Erythroblast (primary cell): Measurements from ENCODE around the gene ACKR3.

Experiments
- DNase-seq, 2 experiments: peaks; one replicate each; lab custom pipeline; 2025; lab: John Stamatoyannopoulos, UW
- GATA1 ChIP-seq: IDR thresholded peaks from 2 replicates; pipeline ENCODE4 v1.6.1; 2011; ENCODE audit warnings: low read depth, mild to moderate bottlenecking, control low read depth, low read length, moderate library complexity
- POLR2A ChIP-seq: IDR thresholded peaks from 2 replicates; pipeline ENCODE4 v1.6.1; 2011; ENCODE audit warnings: mild to moderate bottlenecking, low read length

ACKR3 gene

DNA sequence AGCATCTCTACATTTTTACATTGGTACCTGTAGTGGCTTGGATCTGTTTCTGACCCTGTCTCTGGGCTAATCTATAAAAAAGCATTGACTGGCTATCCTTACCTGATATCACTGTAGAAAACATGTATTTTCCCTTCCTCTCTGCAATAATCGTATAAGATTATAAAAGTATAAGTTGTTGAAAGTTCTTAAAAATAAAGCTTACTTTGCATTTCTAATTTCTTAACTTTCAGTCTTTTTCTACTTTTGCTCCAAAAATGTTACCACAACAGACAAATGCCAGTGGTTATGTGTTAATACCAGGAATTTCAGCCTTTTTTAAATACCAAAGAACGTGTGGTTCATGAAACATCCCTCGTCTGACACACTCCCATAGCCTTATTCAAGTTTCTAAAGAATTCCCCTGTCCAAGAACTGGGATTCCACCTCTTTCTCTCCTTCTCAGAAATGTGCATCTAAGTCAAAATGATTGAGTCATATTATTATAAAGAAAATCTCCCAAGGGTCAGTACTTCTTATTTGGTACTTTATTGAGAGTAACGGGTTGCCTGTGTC, 28.5 kb upstream of the ACKR3 start:
- DNase-seq = no peak
- TF ChIP-seq POLR2A = no peak
- TF ChIP-seq GATA1 = no peak

DNA sequence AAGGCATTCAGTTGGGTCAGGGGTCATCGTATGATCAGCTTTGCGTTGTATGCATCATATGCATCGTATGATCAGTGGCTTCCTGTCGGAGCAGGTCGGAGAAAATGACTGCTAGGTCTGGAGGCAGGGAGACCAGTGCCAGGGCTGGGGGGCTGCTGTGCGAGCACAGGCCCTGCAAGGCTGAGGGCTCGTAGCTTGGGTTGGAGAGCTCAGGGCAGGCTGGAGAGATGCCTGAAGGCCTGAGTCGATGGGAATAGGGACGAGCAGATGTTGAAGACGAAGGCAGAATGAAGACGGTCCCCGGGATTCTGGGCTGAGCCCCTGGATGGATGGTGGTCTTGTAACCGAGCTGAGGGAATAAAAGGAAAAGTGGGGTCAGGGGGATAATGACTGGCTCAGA, 25.3 kb upstream of the ACKR3 start:
- no peak for TF ChIP-seq GATA1
- DNase-seq = no peak

DNA sequence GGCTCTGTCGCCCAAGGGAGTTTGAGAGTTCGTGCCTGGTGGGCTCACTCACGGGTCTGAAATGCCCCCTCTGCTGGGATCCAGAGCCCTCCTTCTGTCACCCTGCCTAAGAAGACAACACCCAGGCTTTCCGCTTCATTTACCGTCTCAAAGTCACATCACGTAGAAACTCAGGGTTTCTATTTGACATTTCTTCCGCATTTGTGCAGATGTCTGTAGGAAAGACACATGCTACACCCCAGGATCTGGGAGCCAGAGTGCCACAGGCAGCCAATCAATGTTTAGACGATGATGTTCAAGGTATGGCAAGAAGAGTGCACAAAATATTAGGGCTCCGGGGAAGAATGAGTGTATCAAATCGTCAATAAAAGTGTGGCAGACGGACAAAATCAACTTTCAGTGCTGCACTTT, 24.4 kb upstream of the ACKR3 start:
- TF ChIP-seq GATA1 (no peak), POLR2A (no peak)
- DNase-seq = no peak

DNA sequence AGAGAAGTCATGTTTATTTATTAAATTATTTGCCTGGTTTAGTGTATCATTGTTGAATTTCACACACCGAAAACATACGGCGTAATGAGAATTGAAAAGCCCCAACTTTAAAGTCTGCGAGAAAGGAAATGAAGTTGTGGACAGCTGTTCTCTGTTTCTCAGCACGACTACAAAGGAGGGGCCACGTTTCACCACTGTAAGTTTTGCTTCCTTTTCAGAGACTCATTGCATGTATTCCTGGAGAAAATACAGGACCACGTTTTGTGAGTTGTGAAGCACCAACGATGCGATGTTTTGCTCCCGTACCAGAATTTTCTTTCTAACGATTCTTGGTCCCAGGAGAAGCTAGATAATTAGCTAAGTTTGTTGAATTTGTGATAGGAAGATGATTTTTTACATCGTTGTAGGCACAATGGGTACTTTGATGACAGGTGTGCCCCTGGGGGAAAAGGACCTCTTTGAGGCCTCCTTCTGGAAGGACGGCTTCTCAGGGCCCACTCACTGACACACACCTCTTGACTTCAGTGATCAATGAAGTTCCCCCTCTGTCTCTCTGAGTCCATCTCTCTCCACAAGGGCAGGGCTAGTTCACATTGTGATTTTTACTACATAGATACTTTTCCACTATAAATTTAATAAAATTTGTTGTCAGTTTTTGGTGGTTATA, 23.7 kb upstream of the ACKR3 start:
- no peak for DNase-seq
- TF ChIP-seq POLR2A (no peak), GATA1 (no peak)

DNA sequence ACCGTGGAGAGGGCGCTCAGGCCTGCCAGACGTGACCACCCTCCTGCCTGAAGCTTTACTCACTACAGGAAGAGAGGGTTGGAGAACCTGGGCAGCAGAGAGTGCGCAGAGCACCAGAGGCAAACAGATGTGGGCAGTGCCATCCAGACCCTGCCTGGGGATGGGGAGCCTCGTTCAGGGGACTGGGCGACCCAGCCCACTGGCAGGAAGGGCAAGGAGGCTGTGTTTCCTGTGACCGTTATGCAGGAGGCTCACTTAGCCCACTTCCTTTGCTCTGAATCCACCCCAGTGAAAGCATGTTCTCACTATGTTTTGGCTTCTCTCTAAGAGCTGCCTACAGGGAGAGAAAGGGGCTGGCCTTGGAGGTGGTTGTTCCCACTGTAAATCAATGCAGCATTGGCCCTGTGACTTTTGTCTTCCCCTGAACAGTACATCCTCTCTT, 23.0 kb upstream of the ACKR3 start:
- no peak for TF ChIP-seq GATA1
- TF ChIP-seq POLR2A = no peak
- no peak for DNase-seq

DNA sequence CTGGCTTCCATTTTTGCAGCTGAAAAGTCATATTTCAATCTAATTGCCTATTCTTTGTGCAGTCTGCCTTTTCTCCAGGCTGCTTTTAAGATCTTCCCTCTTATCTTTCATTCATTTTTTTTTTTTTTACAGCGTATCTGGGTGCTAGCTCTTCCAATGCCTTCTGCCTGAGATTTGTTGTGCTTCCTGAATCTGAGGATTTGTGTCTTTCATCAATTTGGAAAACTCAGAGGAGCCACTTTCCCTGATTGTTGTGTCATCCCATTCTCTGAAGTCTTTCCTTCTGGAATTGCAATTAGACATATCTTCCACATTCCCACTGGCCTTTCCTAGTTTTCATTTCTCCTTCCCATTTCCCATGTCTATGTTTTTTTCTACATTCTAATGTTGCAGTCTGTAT, 21.9 kb upstream of the ACKR3 start:
- no peak for TF ChIP-seq POLR2A
- no peak for DNase-seq

DNA sequence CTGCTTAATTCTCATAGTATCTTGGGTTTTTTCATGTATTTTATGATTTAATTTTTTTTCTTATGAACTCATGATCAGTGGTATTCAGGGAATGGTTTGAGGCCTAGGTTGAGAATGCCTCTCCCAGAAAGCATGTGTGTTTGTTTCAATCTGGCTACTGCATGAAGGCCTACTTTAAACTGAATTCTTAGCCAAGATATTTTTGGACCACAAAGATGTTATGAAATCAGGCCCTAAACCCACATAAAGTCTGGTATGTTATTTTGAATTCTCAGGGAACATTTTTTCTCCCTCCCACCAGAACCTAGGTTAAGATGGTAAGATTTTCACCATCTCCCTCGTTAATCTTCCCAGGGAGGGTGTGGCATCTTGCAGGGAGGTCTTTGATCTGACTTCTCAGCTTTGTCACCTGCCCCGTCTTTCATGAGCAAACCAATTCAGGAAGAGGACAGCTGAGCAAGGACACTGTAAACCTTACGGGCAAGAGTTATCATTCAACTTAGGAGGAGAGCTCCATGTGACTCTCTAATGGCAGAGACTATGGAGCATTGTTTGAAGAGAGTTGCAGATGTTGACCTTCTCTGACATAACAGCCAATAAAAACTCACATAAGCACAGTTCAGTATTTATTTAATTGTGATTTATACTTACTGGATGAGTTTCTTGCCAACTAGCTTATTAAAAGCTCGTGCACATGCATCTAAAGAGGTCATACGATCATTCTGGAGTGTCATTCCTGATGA, 21.3 kb upstream of the ACKR3 start:
- TF ChIP-seq POLR2A (no peak), GATA1 (no peak)
- no peak for DNase-seq

DNA sequence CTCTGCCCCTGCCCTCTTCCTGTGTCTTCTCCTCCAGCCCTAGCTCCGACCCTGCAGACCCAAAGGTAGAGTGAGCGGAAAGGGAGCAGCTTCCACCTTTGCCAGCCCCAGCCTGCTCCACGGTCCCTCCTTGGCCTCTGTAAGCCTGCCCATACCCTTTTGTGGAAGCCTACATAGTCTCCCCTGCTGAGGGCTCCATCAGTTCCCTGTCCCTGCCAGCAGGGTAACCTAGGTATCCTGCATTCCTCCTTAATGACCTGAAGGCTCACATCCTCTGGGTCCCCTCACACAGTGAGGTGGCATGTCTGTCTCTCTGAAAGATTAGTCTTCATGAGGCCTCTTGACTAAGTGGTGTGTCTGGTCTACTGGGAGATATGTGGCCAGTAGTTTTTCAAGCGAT, 20.5 kb upstream of the ACKR3 start:
- TF ChIP-seq GATA1 (no peak), POLR2A (no peak)
- DNase-seq = no peak

DNA sequence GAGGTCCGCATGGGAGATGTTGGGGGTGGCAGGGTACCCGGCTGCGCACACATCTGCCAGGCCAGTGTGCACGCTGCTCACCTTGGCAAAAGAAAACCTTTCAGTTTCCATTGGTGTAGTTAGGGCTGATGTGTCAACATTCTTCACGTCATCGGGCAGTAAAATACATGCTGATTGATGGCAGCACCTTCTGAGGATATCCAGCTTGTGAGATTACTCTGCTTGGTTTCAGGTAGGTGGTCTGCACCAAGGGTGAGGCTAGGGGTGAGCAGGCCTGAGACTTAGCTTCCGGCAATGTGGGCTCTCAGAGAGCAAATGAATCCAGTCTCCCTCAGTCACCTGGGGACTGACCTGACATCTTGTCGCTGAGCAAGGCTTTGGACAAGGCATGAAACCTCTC, 19.3 kb upstream of the ACKR3 start:
- DNase-seq = no peak
- no peak for TF ChIP-seq POLR2A
- TF ChIP-seq GATA1 = no peak

DNA sequence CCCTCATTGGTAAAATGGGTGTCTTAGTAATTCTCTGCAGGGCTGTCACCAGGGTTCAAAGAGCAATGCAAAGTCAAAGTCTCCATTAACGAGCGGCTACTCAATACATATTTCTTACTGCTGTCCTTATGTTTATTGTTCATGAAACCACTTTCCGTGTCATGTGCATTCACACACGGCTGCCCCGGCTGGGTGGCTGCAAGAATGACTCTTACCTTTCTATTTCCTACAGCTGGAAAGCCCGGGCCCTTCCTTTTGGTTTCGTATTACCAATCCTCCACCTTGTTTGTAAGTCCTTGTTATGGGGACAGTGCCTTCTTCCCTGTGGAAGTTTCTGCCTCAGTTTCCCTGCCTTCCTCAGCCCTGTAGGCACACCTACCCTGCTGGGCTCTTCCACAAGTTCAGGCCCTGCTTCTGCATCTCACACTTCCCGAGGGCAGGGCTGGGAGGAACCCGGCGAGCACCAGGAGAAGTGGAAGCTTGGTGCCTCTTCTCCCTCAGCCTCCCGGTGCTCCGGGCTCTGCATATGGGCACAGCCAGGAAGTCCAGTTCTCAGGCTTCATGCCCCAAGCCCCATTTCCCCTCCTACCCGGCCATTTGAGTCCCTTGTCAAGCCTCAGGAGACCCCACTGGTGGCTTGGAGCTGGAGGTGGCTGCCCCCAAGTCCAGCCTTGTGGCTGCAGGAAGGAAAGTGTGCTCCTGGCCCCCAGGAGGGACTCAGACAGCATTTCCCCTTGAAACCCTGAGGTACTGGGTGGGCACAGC, 18.7 kb upstream of the ACKR3 start:
- no peak for TF ChIP-seq GATA1
- no peak for TF ChIP-seq POLR2A
- DNase-seq = no peak

DNA sequence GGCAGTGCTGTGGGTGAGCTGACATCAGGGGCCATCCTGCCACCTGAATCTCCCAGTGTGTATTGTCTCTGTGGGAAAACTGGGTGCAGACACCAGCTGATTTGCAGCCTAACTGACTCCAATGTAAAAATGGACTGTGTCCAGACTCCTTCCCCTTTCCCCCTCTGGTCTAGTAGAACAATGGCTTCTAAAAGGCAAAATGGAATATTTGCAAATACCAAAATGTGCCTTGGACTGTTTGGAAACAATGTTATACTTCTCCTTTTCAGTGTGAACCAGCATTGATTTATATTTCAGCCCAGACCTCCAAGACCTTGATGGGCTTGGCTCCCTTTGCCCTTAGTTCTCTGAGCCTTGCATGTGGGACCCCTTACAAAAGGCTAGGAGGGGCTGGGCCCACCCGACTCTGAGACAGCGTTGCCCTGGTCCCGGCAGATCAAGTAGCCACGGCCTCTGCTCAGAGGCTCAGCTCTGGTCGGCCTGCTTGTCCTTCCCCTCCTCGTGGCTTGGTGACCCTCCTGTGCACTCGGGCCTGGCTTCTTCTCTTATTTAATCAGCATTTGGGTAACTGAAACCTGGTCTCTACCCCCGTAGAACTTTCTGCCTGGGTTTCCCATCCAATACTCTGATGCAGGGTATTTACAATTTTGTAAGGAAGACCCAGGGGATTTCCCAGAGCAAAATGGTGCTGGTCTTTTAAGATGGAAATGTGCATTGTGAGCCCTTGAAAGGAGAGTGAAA, 18.0 kb upstream of the ACKR3 start:
- DNase-seq = no peak
- TF ChIP-seq POLR2A (no peak), GATA1 (no peak)

DNA sequence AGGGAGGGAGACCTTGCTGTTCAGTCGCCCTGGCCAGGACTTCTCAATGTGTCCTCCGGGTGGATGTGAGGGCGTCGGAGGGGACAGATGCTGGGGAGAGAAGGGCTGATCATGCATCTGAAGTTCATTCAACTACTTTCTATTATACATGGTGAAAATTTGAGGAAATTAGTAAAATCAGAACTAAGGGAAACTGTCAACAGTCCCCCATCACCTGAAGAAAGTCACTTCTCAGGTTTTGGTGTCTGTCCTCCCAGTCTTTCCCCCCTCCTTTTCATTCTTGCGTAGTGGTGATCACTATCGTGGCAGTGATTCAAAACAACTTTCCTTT, 17.4 kb upstream of the ACKR3 start:
- no peak for TF ChIP-seq POLR2A
- no peak for TF ChIP-seq GATA1
- DNase-seq = no peak

DNA sequence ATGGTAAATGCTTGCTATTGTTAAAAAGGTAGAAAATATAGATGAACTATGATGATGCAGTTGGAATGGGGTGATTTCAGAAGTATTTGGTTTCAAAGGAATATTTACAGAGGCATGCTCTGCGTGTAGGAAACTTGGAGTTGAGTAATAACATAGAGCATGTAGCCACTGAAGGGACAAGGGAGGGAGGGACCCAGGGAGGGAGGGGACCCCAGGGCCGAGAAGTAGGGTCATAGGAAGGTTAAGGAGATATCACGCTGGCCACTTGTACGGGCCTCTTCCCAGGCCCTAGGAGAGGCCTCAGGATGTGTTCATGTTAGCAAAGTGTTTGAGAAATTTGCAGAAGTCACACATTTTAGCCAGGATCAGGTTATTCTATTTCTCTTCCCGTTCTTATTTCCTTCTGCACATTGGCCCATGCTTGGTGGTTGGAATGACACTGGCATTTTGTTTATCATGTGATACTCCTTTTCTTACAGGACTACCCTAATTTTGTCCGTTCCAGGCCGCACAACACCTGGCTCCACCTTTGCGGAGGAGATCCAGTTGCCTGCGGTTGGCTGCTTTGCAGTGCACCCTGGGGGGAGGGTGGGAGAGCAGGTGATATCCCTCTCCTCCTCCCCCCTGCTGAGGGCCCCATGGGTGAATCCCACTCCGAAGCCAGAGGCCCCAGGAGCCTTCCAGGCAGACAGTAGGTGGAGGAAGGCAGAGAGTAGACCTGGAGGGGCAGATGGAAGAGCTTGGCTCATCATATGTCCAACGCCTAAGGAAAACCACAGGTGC, 16.9 kb upstream of the ACKR3 start:
- no peak for DNase-seq
- TF ChIP-seq GATA1 = no peak
- TF ChIP-seq POLR2A = no peak

DNA sequence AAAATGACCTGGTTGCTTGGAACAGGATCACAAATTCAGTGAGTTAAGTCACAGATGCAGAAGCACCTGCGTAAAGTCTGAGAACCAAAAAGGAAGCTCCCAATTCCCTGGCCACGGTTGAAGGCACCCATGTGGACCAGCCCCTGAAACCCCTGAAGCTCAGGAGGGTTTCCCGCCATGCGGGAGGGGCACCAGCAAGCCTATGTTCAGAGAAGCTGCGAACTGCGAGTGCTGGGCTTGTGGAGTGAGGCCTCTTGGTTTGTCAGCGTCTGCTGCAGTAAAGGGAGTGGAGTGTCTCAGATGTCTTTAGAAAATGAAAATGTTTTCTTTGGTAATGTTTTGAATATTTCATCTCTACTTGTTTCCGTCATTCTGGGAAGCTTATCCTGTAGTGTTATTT, 16.1 kb upstream of the ACKR3 start:
- TF ChIP-seq POLR2A = no peak
- no peak for TF ChIP-seq GATA1
- no peak for DNase-seq
